ENCODE results near the gene ACYP2.
"Not testable (repeated sequence)": the region's sequence is repeated elsewhere in the genome, so short reads cannot be mapped to it uniquely, and the experiment has no call there.

Gene ACYP2

GRCh38 chr2:54114936-54115283, 505 bp upstream of the ACYP2 start:
- peak overlapping the region; percentile 68 for H3K4me3 ChIP-seq (ENCODE audit: extremely low read depth, insufficient read depth, low read length, poor library complexity, severe bottlenecking)
- no peaks in the 10 kb centered on the region for H3K36me3 ChIP-seq (ENCODE audit: control insufficient read depth, insufficient read depth, low read length)
- peaks cover 17% of the 10 kb centered on the region for H3K9me3 ChIP-seq (ENCODE audit: control insufficient read depth, low read length)
- H3K27ac ChIP-seq (ENCODE audit: low read depth, low read length, severe bottlenecking), result peak overlapping the region; percentile 100
- no peaks in the 10 kb centered on the region for H3K4me1 ChIP-seq (ENCODE audit: control insufficient read depth, insufficient read depth, low read length, poor library complexity, severe bottlenecking)
- 40 to 100% methylated on average over 1 of the region's 3 CpGs for WGBS, 2 experiments (ENCODE audit: insufficient coverage in 2 of 2)

GRCh38 chr2:54116598-54116997, 1.2 kb downstream of the ACYP2 start:
- H3K4me3 ChIP-seq (ENCODE audit: extremely low read depth, insufficient read depth, low read length, poor library complexity, severe bottlenecking); H3K4me1 ChIP-seq (ENCODE audit: control insufficient read depth, insufficient read depth, low read length, poor library complexity, severe bottlenecking); H3K36me3 ChIP-seq (ENCODE audit: control insufficient read depth, insufficient read depth, low read length); H3K27ac ChIP-seq (ENCODE audit: low read depth, low read length, severe bottlenecking): not testable (repeated sequence)
- H3K9me3 ChIP-seq (ENCODE audit: control insufficient read depth, low read length), result peaks cover 29% of the 10 kb centered on the region
- WGBS, 2 experiments (ENCODE audit: insufficient coverage in 2 of 2), result 98 to 100% methylated on average over 9 to 10 of the region's 10 CpGs

DNA sequence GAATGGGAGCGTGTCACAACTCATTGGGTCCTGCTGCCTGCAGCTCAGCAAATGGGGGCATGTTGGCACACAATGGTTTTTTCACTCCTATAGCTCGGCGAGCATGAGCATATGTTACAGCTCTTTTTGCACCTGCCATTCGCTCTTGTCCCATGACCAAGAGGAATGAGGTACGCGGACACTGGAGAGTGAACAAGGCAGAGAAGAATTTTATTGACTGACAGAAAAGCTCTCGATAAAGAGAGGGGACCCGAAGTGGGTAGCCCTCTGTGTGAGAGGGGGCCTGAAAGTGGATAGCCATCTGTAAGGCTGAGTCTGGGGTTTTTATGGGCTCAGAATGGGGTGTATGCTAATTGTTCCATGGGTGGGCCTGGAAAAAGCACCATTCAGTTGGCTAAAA, 5.5 kb downstream of the ACYP2 start:
- peaks cover 29% of the 10 kb centered on the region for H3K9me3 ChIP-seq (ENCODE audit: control insufficient read depth, low read length)
- H3K36me3 ChIP-seq (ENCODE audit: control insufficient read depth, insufficient read depth, low read length), result no peaks in the 10 kb centered on the region
- 94 to 95% methylated on average over 5 to 8 of the region's 8 CpGs for WGBS, 2 experiments (ENCODE audit: insufficient coverage in 2 of 2)
- H3K27ac ChIP-seq (ENCODE audit: low read depth, low read length, severe bottlenecking), result no peak overlapping the region
- H3K4me3 ChIP-seq (ENCODE audit: extremely low read depth, insufficient read depth, low read length, poor library complexity, severe bottlenecking), result no peak overlapping the region
- peaks cover 15% of the 10 kb centered on the region for H3K4me1 ChIP-seq (ENCODE audit: control insufficient read depth, insufficient read depth, low read length, poor library complexity, severe bottlenecking)

GRCh38 chr2:54122171-54122935, 6.9 kb downstream of the ACYP2 start:
- 100% methylated on average over 1 of the region's 3 CpGs for WGBS, 2 experiments (ENCODE audit: insufficient coverage in 2 of 2)
- Histone ChIP-seq H3K4me3 (ENCODE audit: extremely low read depth, insufficient read depth, low read length, poor library complexity, severe bottlenecking) (no peak overlapping the region), H3K36me3 (ENCODE audit: control insufficient read depth, insufficient read depth, low read length) (no peaks in the 10 kb centered on the region), H3K9me3 (ENCODE audit: control insufficient read depth, low read length) (peaks cover 20% of the 10 kb centered on the region), H3K4me1 (ENCODE audit: control insufficient read depth, insufficient read depth, low read length, poor library complexity, severe bottlenecking) (peaks cover 15% of the 10 kb centered on the region), H3K27ac (ENCODE audit: low read depth, low read length, severe bottlenecking) (peak overlapping the region; percentile 43)

- Histone ChIP-seq H3K4me3 (ENCODE audit: extremely low read depth, insufficient read depth, low read length, poor library complexity, severe bottlenecking) (no peak overlapping the region), H3K4me1 (ENCODE audit: control insufficient read depth, insufficient read depth, low read length, poor library complexity, severe bottlenecking) (peaks cover 15% of the 10 kb centered on the region), H3K27ac (ENCODE audit: low read depth, low read length, severe bottlenecking) (peak overlapping the region; percentile 49), H3K9me3 (ENCODE audit: control insufficient read depth, low read length) (peaks cover 19% of the 10 kb centered on the region), H3K36me3 (ENCODE audit: control insufficient read depth, insufficient read depth, low read length) (no peaks in the 10 kb centered on the region)
- 92 to 100% methylated on average over 1 to 2 of the region's 4 CpGs for WGBS, 2 experiments (ENCODE audit: insufficient coverage in 2 of 2)
These were observed 7.5 kb downstream of the ACYP2 start for GRCh38 chr2:54122939-54123338.

- H3K4me3 ChIP-seq (ENCODE audit: extremely low read depth, insufficient read depth, low read length, poor library complexity, severe bottlenecking); H3K36me3 ChIP-seq (ENCODE audit: control insufficient read depth, insufficient read depth, low read length); H3K9me3 ChIP-seq (ENCODE audit: control insufficient read depth, low read length); H3K27ac ChIP-seq (ENCODE audit: low read depth, low read length, severe bottlenecking): not testable (repeated sequence)
- WGBS, 2 experiments (ENCODE audit: insufficient coverage in 2 of 2), result 75 to 86% methylated on average over 2 of the region's 2 CpGs
- peaks cover 14% of the 10 kb centered on the region for H3K4me1 ChIP-seq (ENCODE audit: control insufficient read depth, insufficient read depth, low read length, poor library complexity, severe bottlenecking)
These were observed 11.8 kb downstream of the ACYP2 start for GRCh38 chr2:54127174-54127573.

DNA sequence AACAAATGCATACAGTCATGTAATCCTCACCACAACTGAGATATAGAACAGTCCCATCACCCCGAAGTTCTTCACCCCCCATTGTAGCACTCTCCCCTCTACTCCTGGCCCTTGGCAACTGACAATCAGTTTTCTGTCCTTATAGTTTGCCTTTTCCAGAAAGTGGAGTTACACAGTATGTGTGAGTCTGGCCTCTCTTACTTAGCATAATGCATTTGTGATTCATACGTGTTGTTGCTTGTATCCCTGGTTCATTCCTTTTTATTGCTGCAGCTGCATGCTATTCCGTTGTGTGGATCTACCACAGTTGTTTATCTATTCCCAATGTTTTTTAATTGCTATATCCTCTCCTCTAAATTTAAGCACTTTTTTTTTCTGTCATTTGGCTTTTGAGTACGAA, 17.6 kb downstream of the ACYP2 start:
- H3K4me3 ChIP-seq (ENCODE audit: extremely low read depth, insufficient read depth, low read length, poor library complexity, severe bottlenecking), result no peak overlapping the region
- no peaks in the 10 kb centered on the region for H3K9me3 ChIP-seq (ENCODE audit: control insufficient read depth, low read length)
- WGBS, 2 experiments (ENCODE audit: insufficient coverage in 2 of 2), result 100% methylated on average over 2 of the region's 4 CpGs; no CpG with 5 or more reads in 1 of the 2 experiments
- no peak overlapping the region for H3K27ac ChIP-seq (ENCODE audit: low read depth, low read length, severe bottlenecking)
- H3K4me1 ChIP-seq (ENCODE audit: control insufficient read depth, insufficient read depth, low read length, poor library complexity, severe bottlenecking), result no peaks in the 10 kb centered on the region
- H3K36me3 ChIP-seq (ENCODE audit: control insufficient read depth, insufficient read depth, low read length), result no peaks in the 10 kb centered on the region

GRCh38 chr2:54139210-54139609, 23.8 kb downstream of the ACYP2 start:
- Histone ChIP-seq H3K36me3 (ENCODE audit: control insufficient read depth, insufficient read depth, low read length) (no peaks in the 10 kb centered on the region), H3K27ac (ENCODE audit: low read depth, low read length, severe bottlenecking) (no peak overlapping the region)
- 100% methylated on average over 2 of the region's 4 CpGs; no CpG with 5 or more reads in 1 of the 2 experiments for WGBS, 2 experiments (ENCODE audit: insufficient coverage in 2 of 2)

DNA sequence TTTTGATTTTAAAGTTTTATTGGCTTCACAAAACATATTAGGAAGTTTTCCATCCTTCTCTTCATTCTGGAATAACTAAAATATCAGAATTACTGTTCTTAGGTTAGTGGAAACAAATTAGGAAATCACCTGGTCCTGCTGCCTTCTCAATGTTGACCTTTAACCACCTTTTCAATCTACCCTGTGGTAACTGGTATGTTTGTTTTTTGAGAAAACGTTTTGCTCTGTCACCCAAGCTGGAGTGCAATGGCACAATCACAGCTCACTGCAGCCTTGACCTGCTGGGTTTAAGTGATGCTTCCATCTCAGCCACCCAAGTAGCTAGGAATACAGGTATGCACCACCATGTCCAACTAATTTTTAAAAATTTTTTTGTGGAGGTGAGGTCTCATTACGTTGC, 28.4 kb downstream of the ACYP2 start:
- Histone ChIP-seq H3K4me1 (ENCODE audit: control insufficient read depth, insufficient read depth, low read length, poor library complexity, severe bottlenecking) (no peaks in the 10 kb centered on the region), H3K36me3 (ENCODE audit: control insufficient read depth, insufficient read depth, low read length) (no peaks in the 10 kb centered on the region), H3K27ac (ENCODE audit: low read depth, low read length, severe bottlenecking) (no peak overlapping the region), H3K4me3 (ENCODE audit: extremely low read depth, insufficient read depth, low read length, poor library complexity, severe bottlenecking) (no peak overlapping the region), H3K9me3 (ENCODE audit: control insufficient read depth, low read length) (no peaks in the 10 kb centered on the region)
- WGBS, 2 experiments (ENCODE audit: insufficient coverage in 2 of 2), result 100% methylated on average over 1 of the region's 2 CpGs

More at GRCh38 chr2:54139210-54139609, 23.8 kb downstream of the ACYP2 start:
- Histone ChIP-seq H3K4me3 (ENCODE audit: extremely low read depth, insufficient read depth, low read length, poor library complexity, severe bottlenecking) (no peak overlapping the region), H3K9me3 (ENCODE audit: control insufficient read depth, low read length) (no peaks in the 10 kb centered on the region), H3K4me1 (ENCODE audit: control insufficient read depth, insufficient read depth, low read length, poor library complexity, severe bottlenecking) (no peaks in the 10 kb centered on the region)

DNA sequence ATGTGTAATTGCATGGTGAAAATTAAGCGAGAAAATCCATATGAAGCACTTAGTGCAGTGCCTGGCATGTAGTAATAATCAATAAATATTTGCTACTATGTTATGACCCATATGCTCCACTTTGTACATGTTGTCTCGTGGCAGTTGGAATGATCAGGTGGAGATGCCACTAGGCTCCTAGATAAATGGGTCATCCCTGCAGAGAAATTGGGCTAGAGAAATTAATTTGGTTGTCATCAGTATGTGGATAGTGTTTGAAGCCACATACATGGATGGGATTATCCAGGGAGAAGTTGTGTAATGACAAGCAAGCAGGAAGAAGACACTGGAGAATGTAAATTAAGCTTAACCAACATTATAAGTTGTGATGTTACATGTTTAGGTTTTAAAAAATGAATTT, 33.0 kb downstream of the ACYP2 start:
- Histone ChIP-seq H3K4me1 (ENCODE audit: control insufficient read depth, insufficient read depth, low read length, poor library complexity, severe bottlenecking) (no peaks in the 10 kb centered on the region), H3K4me3 (ENCODE audit: extremely low read depth, insufficient read depth, low read length, poor library complexity, severe bottlenecking) (no peak overlapping the region), H3K36me3 (ENCODE audit: control insufficient read depth, insufficient read depth, low read length) (no peaks in the 10 kb centered on the region), H3K9me3 (ENCODE audit: control insufficient read depth, low read length) (peaks cover 5% of the 10 kb centered on the region), H3K27ac (ENCODE audit: low read depth, low read length, severe bottlenecking) (no peak overlapping the region)
- 100% methylated on average over 1 of the region's 2 CpGs for WGBS, 2 experiments (ENCODE audit: insufficient coverage in 2 of 2)

- 100% methylated on average over 2 of the region's 3 CpGs; no CpG with 5 or more reads in 1 of the 2 experiments for WGBS, 2 experiments (ENCODE audit: insufficient coverage in 2 of 2)
- no peak overlapping the region for H3K4me3 ChIP-seq (ENCODE audit: extremely low read depth, insufficient read depth, low read length, poor library complexity, severe bottlenecking)
- peaks cover 7% of the 10 kb centered on the region for H3K9me3 ChIP-seq (ENCODE audit: control insufficient read depth, low read length)
- H3K36me3 ChIP-seq (ENCODE audit: control insufficient read depth, insufficient read depth, low read length), result no peaks in the 10 kb centered on the region
- no peaks in the 10 kb centered on the region for H3K4me1 ChIP-seq (ENCODE audit: control insufficient read depth, insufficient read depth, low read length, poor library complexity, severe bottlenecking)
- no peak overlapping the region for H3K27ac ChIP-seq (ENCODE audit: low read depth, low read length, severe bottlenecking)
These were observed 34.4 kb downstream of the ACYP2 start for GRCh38 chr2:54149638-54150441.
